Measurements from ENCODE around the gene KRTAP19-6. TPM values are rescaled to one million over a fixed set of nuclear protein-coding genes. Genes with fewer than 3 reads are reported as not detected.

Gene KRTAP19-6
- total and polyA plus RNA-seq, 10 of the 15 experiments (the other 5 are each of a cell fraction or from before 2014, with no cell fraction given) = not detected

DNA sequence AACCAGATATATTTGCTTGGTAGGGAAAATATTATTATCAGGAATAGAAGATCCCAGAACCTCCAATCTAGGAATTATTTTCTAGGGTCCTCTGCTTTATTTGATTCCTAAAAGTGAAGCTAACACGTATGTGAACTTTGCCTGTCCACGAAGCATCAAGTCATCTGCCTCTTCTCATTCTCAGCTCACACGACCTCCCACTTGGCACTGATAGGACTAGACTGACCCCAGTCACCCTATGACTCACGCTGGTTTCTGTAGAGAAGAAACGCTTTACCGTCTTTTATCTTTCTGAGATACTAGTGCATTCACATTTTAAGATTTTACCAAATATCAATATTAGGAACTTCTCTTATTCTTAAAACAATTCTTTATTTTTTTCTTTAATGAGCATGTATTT, 21.4 kb upstream of the KRTAP19-6 start (continued):
- TF ChIP-seq, protein P1, sequence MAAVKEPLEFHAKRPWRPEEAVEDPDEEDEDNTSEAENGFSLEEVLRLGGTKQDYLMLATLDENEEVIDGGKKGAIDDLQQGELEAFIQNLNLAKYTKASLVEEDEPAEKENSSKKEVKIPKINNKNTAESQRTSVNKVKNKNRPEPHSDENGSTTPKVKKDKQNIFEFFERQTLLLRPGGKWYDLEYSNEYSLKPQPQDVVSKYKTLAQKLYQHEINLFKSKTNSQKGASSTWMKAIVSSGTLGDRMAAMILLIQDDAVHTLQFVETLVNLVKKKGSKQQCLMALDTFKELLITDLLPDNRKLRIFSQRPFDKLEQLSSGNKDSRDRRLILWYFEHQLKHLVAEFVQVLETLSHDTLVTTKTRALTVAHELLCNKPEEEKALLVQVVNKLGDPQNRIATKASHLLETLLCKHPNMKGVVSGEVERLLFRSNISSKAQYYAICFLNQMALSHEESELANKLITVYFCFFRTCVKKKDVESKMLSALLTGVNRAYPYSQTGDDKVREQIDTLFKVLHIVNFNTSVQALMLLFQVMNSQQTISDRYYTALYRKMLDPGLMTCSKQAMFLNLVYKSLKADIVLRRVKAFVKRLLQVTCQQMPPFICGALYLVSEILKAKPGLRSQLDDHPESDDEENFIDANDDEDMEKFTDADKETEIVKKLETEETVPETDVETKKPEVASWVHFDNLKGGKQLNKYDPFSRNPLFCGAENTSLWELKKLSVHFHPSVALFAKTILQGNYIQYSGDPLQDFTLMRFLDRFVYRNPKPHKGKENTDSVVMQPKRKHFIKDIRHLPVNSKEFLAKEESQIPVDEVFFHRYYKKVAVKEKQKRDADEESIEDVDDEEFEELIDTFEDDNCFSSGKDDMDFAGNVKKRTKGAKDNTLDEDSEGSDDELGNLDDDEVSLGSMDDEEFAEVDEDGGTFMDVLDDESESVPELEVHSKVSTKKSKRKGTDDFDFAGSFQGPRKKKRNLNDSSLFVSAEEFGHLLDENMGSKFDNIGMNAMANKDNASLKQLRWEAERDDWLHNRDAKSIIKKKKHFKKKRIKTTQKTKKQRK (IDR thresholded peaks at IDR 0.05; ENCODE audit: low read depth, low read length) = no peak
- TF ChIP-seq NFIC (IDR thresholded peaks at IDR 0.05; ENCODE audit: low read depth, low read length) (no peak), CBX3 (IDR thresholded peaks at IDR 0.05; ENCODE audit: borderline replicate concordance, low read depth) (no peak)
- TF ChIP-seq, protein P2, sequence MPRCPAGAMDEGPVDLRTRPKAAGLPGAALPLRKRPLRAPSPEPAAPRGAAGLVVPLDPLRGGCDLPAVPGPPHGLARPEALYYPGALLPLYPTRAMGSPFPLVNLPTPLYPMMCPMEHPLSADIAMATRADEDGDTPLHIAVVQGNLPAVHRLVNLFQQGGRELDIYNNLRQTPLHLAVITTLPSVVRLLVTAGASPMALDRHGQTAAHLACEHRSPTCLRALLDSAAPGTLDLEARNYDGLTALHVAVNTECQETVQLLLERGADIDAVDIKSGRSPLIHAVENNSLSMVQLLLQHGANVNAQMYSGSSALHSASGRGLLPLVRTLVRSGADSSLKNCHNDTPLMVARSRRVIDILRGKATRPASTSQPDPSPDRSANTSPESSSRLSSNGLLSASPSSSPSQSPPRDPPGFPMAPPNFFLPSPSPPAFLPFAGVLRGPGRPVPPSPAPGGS (IDR thresholded peaks at IDR 0.05; ENCODE audit: borderline replicate concordance, insufficient read depth, low read depth, low read length, poor library complexity, severe bottlenecking) = no peak

DNA sequence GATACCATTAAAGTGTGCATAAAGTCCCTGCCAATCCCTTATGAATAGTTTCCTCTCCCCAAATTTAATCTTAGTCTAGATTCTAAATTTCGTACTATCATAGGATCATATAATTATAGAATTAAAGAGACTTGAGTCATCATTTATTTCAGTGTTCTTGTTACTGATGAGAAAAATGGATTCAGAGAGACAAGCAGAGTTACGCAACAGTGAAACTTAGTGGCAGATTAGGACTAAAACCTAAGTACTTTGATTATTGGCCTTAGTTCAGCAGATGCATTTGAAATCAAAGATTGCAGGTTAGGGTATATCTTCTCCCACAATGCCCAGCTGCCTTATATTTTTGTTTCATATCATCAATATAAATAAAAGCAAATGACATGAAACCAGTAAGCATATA, 20.3 kb upstream of the KRTAP19-6 start:
- ATAC-seq (no peak), DNase-seq (ENCODE audit: low read depth, low spot score) (no peak), FAIRE-seq (no peak)
- 18% methylated on average over 2 of the region's 2 CpGs for WGBS (ENCODE audit: insufficient coverage, insufficient replicate concordance, low lambda C conversion rate, missing lambda C conversion rate)
- Histone ChIP-seq H2AFZ (ENCODE audit: control insufficient read depth, low read depth, low read length) (no peak overlapping the region), H3K36me3 (ENCODE audit: control insufficient read depth in 2 of 2, insufficient read depth in 2 of 2, low read length in 1 of 2) (no peaks in the 10 kb centered on the region), H3K9ac (ENCODE audit: control insufficient read depth, insufficient read depth, low read length) (no peak overlapping the region), H3K4me3 (no peak overlapping the region), H3K4me1 (ENCODE audit: control insufficient read depth, insufficient read depth, low read length) (no peaks in the 10 kb centered on the region), H3K79me2 (ENCODE audit: control insufficient read depth, insufficient read depth, low read length) (no peaks in the 10 kb centered on the region), H4K20me1 (ENCODE audit: control insufficient read depth, insufficient read depth) (no peaks in the 10 kb centered on the region), H3K27me3 (replicated peaks in 1 of 2; ENCODE audit: control insufficient read depth in 2 of 2, insufficient read depth in 2 of 2, low read length in 1 of 2) (no peaks in the 10 kb centered on the region), H3K9me3 (replicated peaks; ENCODE audit: control insufficient read depth, insufficient read depth, low read length) (no peaks in the 10 kb centered on the region; the same call in 2 of the 3 replicates), H3K27ac (ENCODE audit: control insufficient read depth, insufficient read depth) (no peak overlapping the region), H3K4me2 (ENCODE audit: control insufficient read depth, insufficient read depth) (no peak overlapping the region)
- BruUV-seq (replicated peaks) = no TSS peak
- intact Hi-C loops (cut with micrococcal nuclease; ENCODE audit: unreplicated experiment) = no loop called here
- in situ Hi-C loops (cut with MboI) = no loop called here
- ChIA-PET SMC1A (ENCODE audit: uncharacterized antibody, unreplicated experiment) (no interaction called here), POLR2A (no interaction called here), CTCF (no interaction called here), RAD21 (ENCODE audit: unreplicated experiment) (no interaction called here)
- TF ChIP-seq RUNX3 (IDR thresholded peaks at IDR 0.05; ENCODE audit: low read length) = no peak

Data from GM12878 (cell line).